Posterior cingulate gyrus (tissue), 11 donors: ENCODE measurements around the gene ABI3.
A peak's percentile ranks its signal among the peaks of the same experiment; 100 is the strongest.
"Not testable (repeated sequence)": the region's sequence is repeated elsewhere in the genome, so short reads cannot be mapped to it uniquely, and the experiment has no call there.

Source experiments
- DNase-seq, 10 donors: peaks; one replicate each; pipeline versions ENCODE4 v3.0.0 to v3.0.0-alpha.2; 2020 to 2021; ENCODE audit warnings: mixed read lengths in 3 of 10
- intact Hi-C: fragments of 100-400 bp; cut with DNase I; formaldehyde crosslinking; loops from one replicate; pipeline ENCODE4 v1.15.1; 2023

Gene ABI3, protein sequence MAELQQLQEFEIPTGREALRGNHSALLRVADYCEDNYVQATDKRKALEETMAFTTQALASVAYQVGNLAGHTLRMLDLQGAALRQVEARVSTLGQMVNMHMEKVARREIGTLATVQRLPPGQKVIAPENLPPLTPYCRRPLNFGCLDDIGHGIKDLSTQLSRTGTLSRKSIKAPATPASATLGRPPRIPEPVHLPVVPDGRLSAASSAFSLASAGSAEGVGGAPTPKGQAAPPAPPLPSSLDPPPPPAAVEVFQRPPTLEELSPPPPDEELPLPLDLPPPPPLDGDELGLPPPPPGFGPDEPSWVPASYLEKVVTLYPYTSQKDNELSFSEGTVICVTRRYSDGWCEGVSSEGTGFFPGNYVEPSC

DNA sequence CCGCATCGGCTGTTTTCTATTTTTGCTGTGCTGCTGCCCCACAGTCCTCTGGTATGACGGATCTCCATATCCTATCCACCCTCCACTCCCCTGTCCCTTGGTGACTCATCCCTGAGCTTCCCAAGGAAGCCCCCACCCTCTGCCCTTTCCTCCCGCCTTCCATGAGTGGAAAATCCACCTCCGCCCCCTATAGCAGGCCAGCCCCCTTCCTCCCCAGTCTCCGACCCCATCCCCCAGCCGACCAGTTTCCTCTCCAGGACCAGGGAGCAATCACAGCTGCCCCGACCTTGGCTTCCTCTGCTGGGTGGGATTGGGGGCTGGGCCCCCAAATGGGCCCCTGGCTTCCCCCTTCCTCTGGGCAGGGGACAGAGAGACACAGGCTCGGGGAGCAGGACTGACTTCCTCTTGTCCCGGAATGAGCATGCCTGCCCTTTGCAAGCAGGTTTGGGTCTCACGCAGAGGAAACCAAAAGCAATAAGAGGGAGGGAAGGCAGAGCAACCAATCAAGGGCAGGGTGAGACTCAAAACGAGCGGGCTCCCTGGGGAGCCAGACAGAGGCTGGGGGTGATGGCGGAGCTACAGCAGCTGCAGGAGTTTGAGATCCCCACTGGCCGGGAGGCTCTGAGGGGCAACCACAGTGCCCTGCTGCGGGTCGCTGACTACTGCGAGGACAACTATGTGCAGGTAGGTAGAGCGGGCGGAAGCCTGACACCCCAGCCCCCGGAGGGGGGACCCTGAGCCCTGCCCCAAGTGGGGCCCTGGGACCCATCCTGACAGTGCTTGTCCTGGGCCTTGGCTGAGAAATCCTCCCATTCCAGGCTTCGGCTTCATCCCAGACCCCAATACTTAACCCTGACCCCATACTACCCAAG lies at the start of gene ABI3, which contains the start of gene GNGT2:
ABI3 (plus strand) TSS at position 550 of the 872 bp plus-strand sequence; CDS start at position 568, 18 bp downstream.
GNGT2 (minus strand) TSS at position 417 of the 872 bp plus-strand sequence. CDS start 3,152 bp downstream, outside the sequence.
- intact Hi-C loops = no loop called here
- peak in 2 of 10 donors; percentile 19 to 81 for DNase-seq

DNA sequence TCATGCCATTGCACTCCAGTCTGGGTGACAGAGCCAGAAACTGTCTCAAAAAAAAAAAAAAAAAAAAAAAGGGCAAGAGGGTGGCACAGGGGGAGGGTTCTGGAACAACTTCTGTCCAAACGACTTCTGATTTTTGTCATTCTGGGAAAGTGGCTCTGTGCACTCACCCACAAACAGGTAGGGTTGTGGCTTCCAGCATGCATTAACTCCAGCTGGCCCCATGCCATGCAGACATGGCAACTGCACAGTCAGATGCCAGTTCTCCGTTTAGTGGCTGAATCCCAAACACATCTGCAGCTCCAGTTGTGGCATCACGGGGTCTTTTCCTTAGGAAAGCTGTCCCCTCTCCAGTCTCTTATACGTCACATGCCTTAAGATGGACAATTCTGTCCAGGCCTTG lies 47.6 kb upstream of the ABI3 start:
- intact Hi-C loops = no loop called here

DNA sequence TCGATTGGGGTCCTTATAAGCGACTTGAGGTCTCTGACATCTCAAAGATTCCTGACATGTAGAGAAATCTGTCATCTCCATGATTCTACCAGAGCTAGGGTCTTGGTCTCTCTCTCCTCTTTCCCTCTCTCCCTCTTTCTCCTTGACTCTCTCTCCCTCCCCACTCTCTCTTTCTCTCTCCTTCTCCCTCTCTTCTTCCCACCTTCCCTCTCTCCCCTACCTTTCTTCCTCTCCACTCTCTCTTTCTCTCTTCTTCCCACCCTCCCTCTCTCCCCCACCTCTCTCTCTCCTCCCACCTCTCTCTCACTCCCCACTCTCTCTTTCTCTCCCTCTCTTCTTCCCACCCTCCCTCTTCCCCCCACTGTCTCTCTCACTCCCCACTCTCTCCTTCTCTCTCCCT lies 45.4 kb upstream of the ABI3 start:
- no peak for DNase-seq
- intact Hi-C loops = no loop called here

More for the DNA sequence above, 47.6 kb upstream of the ABI3 start:
- no peak for DNase-seq

DNA sequence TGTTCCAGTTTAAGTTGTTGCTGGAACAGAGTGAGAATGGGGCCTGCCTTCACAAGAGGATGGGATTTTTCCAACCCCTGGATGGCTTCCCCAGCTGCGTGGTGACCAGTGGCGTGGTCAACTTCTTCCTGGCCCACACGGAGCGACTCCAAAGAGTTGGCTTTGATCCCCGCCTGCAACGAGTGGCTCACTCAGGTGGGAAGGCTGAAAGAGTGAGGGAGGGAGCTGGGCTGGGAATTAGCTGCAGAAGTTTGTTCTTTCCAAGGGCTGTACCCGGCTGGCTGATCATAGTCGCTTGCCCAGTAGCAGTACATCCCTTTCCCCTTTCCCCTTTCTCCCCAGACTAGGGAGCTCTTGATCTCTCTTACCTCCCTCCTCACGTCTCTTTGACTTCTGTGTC lies 41.8 kb upstream of the ABI3 start:
- no peak for DNase-seq
- intact Hi-C loops = no loop called here

DNA sequence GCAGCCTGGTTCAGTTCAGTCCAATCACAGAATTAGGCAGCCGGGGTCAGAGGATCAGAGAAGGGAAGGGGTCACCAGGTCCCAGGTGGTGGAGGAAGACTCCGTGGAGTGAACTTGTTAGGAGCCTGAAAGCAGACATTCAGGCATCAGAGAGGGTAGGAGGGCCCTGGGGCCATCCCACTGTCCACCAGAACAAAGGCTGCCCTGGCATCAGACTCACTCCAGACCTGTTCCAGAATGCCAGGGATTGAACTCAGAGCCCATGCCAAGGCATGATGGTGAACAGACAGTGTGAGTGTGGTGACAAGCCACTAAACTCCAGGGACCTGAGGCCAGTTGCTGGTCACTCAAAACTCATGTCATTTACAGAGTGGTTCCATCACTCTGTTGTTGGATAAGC lies 40.3 kb upstream of the ABI3 start:
- DNase-seq = no peak
- intact Hi-C loops = no loop called here

DNA sequence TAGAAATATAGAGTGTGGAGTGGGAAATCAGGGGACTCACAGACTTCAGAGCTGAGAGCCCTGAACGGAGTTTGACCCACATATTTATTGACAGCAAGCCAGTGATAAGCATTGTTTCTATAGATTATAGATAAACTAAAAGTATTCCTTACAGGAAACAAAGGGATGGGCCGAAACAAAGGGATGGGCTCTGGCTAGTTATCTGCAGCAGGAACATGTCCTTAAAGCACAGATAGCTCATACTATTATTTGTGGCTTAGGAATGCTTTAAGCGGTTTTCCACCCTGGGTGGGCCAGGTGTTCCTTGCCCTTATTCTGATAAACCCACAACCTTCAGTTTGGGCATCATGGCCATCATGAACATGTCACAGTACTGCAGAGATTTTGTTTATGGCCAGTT lies 39.8 kb upstream of the ABI3 start:
- DNase-seq, intact Hi-C loops: not testable (repeated sequence)

DNA sequence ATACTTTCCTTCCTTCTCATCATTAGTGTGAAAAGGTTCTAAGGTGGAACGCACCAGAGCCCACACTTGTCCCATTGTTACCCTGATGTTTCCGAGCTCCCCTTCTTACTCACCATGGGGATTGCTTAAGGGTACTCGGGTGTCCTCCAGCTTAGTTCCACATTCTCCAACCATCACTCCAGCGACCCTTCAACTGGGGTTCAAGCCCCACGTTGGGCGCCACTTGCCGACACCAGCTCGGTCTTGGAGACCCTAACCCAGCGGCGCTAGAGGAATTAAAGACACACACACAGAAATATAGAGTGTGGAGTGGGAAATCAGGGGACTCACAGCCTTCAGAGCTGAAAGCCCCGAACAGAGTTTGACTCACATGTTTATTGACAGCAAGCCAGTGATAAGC lies 34.5 kb upstream of the ABI3 start:
- intact Hi-C loops, DNase-seq: not testable (repeated sequence)

DNA sequence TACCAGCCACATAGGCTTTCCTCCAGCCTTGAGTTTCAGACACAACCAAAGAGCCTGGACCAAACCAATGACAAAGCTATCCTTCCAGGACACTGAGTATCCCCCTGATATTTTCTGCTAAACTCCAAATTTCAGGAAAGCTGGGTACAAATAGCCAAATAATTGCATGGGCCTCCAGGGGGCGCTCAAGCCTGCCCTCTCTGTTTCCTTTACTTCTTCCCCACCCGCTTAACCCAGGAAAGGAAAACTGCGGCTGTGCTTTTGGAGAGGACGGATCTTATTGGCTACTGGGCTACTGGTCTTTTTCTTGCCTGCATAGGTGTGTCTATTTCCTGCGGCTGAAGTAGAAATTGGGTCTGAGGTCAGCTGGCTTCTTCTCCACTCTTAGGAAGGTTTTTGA lies 30.2 kb upstream of the ABI3 start:
- intact Hi-C loops = loop anchor here (2.0 kb wide), 1 partner anchor 46 kb away; no protein-coding TSS in a partner anchor
- DNase-seq = peak in 6 of 10 donors; percentile 20 to 87 (median 49)

DNA sequence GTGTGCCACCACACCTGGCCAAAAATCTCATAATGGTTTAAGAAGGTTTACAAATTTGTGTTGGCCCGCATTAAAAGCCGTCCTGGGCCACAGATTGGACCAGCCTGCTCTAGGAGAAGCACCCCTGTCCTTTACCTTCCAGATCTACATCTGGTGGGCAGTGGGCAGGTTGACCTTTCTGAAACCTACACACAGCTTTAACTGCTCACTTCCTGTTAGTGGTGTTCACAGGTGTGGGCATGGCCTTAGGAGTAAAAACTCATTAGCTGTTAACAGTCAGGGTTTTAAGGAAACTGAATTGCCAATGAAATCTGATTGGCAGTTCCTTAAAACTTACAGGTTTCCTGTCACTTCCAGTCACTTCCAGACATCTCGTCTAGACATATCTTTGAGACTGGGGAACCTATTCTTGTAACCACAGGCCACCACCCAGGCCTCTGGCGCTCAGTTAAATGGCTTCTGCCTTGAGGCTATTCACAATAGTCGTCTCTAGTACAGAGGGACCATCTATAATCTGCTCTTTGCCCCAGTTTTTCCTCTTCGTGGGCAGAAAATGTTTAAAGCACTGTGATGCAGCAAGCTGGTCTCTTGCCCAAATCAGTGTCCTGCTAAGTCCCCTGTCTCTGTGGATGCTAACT lies 29.4 kb upstream of the ABI3 start:
- DNase-seq = peak in 1 of 10 donors; percentile 36
- intact Hi-C loops = loop anchor here (2.0 kb wide), 1 partner anchor 46 kb away; no protein-coding TSS in a partner anchor

DNA sequence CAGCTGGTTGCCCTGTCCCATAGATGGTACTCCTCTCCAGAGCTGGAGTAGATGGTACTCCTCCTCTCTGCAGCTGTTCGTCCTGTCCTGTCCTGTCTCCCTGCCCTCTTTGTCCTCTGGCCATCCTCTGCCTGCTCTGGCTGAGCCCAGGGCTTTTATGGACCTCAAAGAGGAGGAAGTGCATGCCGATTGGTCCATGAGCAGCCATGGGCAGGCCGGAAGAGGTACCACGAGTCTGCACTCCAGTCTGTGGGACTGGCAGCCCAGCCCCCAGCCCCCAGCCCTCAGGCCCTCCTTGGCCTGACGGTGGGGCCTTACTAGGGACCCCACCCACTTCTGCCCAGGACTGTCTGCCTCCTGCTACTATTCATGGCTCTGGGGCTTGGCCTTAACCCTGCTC lies 27.2 kb upstream of the ABI3 start:
- intact Hi-C loops = no loop called here
- DNase-seq = no peak

DNA sequence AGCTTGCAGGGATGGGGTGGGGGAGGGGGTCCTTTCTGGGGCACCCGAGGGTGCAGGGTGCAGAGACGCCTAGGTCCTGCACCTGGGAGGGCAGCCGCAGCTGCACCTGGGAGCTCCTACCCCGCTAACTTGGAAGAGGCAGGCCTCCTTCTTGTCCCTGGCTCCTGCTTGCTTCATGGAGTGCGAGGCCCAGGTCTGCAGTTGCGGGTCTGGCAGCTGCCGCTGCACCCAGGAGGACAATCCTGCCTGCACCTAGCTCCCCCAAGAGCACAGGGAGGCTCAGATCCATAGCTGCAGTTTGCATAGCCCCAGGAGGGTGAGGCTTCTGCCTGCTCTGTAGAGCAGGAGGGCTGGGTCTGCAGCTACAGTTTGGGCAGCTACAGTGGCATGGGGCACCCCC lies 26.7 kb upstream of the ABI3 start:
- intact Hi-C loops = no loop called here
- DNase-seq = no peak

DNA sequence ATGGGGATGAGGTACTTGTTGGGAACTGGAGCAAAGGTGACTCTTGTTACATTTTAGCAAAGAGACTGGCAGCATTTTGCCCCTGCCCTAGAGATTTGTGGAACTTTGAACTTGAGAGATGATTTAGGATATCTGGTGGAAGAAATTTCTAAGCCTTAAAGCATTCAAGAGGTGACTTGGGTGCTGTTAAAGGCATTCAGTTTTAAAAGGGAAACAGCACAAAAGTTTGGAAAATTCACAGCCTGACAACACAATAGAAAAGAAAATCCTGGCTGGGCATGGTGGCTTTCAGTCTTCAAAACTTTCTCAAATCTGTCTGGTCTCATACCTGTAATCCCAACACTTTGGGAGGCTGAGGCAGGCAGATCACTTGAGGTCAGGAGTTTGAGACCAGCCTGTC lies 26.0 kb upstream of the ABI3 start:
- DNase-seq, intact Hi-C loops: not testable (repeated sequence)

DNA sequence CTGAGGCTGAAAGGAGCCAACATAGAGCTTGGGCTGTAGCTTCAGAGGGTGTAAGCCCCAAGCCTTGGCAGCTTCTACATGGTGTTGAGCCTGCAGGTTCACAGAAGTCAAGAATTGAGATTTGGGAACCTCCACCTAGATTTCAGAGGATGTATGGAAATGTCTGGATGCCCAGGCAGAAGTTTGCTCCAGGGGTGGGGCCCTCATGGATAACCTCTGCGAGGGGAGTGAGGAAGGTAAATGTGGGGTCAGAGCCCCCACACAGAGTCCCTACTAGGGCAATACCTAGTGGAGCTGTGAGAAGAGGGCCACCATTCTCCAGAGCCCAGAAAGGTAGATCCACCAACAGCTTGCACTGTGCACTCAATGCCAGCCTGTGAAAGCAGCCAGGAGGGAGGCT lies 25.1 kb upstream of the ABI3 start:
- intact Hi-C loops, DNase-seq: not testable (repeated sequence)

DNA sequence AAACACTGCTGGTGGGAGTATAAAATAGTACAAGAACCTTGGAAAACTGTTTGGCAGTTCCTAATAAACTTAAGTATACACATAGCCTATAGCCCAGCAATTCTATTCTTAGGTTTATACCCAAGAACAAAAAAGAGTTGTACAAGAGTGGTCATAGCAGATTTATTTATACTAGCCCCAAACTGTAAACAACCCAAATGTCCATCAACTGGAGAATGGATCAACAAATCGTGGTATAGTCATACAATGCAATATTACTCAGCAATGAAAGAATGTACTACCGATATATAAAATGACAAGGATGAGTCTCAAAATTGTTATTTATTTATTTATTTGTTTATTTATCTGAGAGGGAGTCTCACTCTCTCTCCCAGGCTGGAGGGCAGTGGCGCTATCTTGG lies 23.2 kb upstream of the ABI3 start:
- intact Hi-C loops = no loop called here
- DNase-seq = no peak

DNA sequence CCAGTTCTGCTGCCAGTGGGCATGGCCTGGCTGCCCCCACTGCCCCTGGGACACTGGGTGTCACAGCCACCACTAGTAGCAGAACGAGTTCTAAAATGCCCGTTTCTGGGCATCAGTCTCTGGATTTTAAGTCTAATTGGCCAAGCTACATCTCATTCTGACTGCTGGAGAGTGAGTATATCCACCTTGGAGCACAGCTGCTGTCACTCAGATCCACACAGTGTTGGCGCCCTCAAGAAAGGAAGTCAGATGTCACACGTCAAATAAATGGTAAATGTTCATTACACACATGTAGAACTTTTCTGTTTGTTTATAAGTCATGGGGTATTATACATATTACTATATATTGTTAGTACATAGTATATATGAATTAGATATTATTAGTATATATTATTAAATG lies 19.6 kb upstream of the ABI3 start:
- DNase-seq = no peak
- intact Hi-C loops = loop anchor here (5.0 kb wide), 1 partner anchor 36 kb away; no protein-coding TSS in a partner anchor

DNA sequence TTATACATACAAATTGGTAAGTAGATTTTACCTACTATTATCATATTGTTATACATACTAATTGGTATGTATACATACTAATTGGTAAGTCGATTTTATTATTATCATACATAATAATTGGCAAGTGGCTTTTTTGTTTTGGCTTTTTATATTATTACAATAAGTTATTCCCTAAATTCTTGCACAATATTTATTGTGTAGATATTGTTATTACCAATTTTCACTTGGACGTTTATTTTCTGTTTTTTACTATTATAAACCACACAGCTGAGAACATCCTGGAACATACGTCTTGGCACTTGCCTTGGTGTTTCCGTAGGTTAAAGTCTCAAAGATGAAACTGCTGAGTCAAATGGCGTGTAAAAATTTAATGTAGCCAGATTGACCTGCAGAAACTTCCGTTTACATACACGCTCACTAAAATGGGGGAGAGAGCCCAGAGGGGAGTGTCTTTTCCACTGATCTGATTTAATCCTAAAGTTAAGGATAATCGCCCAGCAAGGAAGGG lies 19.0 kb upstream of the ABI3 start:
- intact Hi-C loops = loop anchor here (5.0 kb wide), 1 partner anchor 36 kb away; no protein-coding TSS in a partner anchor
- no peak for DNase-seq

DNA sequence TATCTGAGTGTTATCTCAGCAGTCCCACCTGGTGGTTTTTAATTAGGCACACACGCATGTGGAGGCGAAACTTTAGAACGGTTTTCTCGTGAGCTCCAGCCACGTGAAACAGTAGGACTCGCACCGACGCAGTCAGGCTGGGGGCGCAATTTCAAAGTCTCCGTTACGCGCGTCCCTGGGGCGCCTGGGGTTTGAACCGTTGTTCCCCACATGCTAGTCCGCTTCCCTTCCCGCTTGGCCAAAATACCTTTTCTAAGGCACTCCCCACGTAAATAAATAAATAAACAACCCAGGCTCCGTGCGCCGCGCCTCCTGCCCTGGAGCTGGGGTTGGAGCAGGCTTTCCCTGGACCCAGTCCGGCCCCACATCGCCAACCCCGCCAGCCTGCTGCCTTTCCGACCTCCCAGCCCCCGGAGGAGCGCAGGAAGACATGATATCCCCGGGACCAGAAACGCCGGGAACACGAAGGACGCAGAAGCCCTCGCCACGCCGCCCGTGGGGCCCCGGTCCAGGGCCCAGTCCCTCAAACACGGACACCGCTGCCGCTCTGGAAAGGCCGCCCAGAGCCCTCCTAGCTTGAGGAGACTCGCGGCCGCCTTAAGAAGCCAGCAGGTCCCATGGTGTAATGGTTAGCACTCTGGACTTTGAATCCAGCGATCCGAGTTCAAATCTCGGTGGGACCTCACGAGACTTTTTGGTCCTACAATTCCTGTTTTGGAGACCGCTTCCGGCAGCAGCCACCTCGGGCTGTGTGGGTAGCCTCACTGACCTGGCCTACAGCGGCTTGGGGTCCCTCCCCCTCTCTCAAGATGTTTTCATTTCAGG lies 18.4 kb upstream of the ABI3 start:
- intact Hi-C loops = loop anchor here (5.0 kb wide), 1 partner anchor 35 kb away; no protein-coding TSS in a partner anchor
- peak; percentile 88 to 99 (median 91) for DNase-seq

DNA sequence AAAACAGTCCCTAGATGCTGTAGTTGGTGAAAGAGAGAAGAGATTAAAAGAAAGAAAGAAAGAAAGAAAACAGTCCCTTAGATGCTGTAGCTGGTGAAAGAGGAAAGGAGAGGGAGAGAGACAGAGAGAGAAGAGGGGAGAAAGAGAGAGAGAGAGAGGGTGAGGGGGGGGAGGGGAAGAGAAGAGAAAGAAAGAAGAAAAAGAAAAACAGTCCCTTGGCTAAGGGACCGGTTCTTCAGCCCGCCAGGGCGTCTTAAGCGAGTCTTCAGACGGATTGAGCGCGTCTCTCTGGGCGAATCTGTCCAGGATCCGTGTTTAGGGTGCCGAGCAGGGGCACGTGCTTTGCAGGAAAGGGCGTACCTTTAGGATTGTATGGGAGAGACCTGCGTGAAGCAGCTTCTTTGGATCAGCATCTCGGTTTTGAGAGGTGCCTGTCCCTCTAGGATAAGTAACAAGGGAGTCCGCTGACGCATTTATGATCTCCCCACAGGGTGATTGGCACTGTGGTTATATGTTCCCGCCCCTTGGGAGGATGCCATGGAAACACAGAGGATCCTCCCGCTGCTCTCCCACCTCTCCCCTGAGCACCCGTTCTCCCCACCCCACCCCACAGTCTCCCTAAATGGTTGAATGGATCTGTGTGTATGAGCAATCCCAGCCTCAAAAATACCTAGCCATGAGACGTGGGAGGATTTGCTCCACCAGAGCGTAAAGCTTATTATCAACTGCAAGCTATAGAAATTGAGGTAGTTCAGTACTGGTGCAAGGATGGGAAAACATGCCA lies 16.8 kb upstream of the ABI3 start:
- peak; percentile 32 to 95 (median 73) for DNase-seq
- intact Hi-C loops = loop anchor here (5.0 kb wide), 1 partner anchor 34 kb away; no protein-coding TSS in a partner anchor

DNA sequence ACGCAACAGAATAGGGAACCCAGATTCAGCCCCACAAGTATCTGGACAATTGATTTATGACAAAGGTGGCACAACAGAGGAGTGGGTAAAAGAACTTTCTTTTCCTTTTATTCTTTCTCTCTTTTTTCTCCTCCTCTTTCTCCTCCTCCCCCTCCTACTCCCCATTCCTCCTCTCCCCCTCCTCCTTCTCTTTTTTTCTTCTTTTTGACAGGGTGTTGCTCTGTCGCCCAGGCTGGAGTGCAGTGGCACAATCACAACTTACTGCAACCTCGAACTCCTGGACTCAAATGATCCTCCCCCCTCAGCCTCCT lies 16.3 kb upstream of the ABI3 start:
- intact Hi-C loops = loop anchor here (5.0 kb wide), 1 partner anchor 33 kb away; no protein-coding TSS in a partner anchor
- DNase-seq = no peak
